MM.1S (cell line): ENCODE results near the gene PREX1.

Experiments used
- EZH2 ChIP-seq: fragments of 300-600 bp; sonication (generic); optimal IDR thresholded peaks from 2 replicates; pipeline ENCODE3; 2017; ENCODE audit warnings: low read depth, mild to moderate bottlenecking, antibody characterized with exemption, low read length, mixed read lengths
- EZH2phosphoT487 ChIP-seq: fragments of 300-600 bp; sonication (generic); IDR thresholded peaks from 2 replicates; pipeline ENCODE4 v1.6.1; 2018; ENCODE audit warnings: antibody characterized with exemption, low read length
- TF ChIP-seq, protein P1 (sequence below): fragments of 300-600 bp; sonication (generic); IDR thresholded peaks from 2 replicates; pipeline ENCODE4 v1.5.1; 2016; ENCODE audit warnings: antibody characterized with exemption, low read length, mixed read lengths

DNA sequence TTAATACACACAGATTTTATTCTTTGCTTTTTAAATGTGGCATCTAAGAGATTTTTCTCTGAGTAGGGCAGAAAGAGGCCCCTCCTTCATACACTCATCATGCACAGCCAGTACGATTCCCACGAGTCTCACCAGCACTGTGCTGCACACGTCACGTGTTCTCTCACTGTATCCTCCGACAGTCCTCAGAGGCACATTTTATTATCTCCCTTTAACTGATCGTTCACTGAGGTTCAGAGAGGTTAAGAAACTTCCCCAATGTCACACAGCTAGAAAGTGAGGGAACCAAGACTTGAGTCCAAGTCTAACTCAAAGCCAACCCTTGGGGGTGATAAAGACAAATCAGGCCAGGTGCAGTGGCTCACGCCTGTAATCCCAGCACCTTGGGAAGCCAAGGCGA, 142.5 kb downstream of the PREX1 start:
- TF ChIP-seq, protein P1, sequence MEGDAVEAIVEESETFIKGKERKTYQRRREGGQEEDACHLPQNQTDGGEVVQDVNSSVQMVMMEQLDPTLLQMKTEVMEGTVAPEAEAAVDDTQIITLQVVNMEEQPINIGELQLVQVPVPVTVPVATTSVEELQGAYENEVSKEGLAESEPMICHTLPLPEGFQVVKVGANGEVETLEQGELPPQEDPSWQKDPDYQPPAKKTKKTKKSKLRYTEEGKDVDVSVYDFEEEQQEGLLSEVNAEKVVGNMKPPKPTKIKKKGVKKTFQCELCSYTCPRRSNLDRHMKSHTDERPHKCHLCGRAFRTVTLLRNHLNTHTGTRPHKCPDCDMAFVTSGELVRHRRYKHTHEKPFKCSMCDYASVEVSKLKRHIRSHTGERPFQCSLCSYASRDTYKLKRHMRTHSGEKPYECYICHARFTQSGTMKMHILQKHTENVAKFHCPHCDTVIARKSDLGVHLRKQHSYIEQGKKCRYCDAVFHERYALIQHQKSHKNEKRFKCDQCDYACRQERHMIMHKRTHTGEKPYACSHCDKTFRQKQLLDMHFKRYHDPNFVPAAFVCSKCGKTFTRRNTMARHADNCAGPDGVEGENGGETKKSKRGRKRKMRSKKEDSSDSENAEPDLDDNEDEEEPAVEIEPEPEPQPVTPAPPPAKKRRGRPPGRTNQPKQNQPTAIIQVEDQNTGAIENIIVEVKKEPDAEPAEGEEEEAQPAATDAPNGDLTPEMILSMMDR = no peak
- no peak for TF ChIP-seq EZH2
- TF ChIP-seq EZH2phosphoT487 = no peak
